Nephron (organoid): ENCODE data around the gene MBNL3.

Experiments used
- H3K27ac Mint-ChIP-seq, 3 experiments: 2 replicates each; pipeline ENCODE4 v1.8.0; 2020; ENCODE audit warnings: mixed read lengths in 3 of 3, mild to moderate bottlenecking in 2 of 3, moderate library complexity in 1 of 3
- H3K27me3 Mint-ChIP-seq: 2 replicates; pipeline ENCODE4 v1.8.0; 2021; ENCODE audit warnings: low read depth, mild to moderate bottlenecking, moderate library complexity, mixed read lengths
- H3K36me3 Mint-ChIP-seq: 2 replicates; pipeline ENCODE4 v1.8.0; 2020; ENCODE audit warnings: low read depth, mixed read lengths
- H3K4me1 Mint-ChIP-seq: 2 replicates; pipeline ENCODE4 v1.8.0; 2020; ENCODE audit warnings: mixed read lengths
- H3K4me3 Mint-ChIP-seq, 3 experiments: 2 replicates each; pipeline ENCODE4 v1.8.0; 2020; ENCODE audit warnings: mild to moderate bottlenecking in 3 of 3, mixed read lengths in 3 of 3, moderate library complexity in 2 of 3
- H3K9me3 Mint-ChIP-seq: 2 replicates; pipeline ENCODE4 v1.8.0; 2020; ENCODE audit warnings: mixed read lengths
- CTCF ChIP-seq, 3 experiments: fragments of 200-600 bp; sonication (generic); IDR thresholded peaks; one replicate each; pipeline ENCODE4 v1.5.0; 2021; ENCODE audit warnings: antibody characterized with exemption in 3 of 3; ENCODE audit not compliant: unreplicated experiment in 3 of 3

MBNL3 gene

DNA sequence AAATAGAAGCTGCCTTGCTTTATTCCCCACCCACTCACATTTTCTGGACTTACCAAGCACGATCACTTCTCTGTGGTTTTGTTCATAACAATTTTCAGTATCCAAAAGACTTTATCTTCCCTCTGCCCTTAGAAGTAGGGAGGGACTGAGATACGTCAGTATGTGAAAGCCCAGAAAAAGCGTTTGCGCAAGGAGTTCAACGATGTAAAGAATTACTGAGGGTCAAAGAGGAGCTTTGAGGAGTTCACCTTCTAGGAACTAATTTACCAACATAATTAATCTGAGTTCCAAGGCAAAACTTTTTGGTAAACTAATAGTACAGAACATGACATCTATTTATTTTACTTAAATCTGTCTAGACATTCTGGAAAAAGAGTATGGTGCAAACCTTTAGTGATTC lies 84.6 kb downstream of the MBNL3 start:
- no peak for TF ChIP-seq CTCF (IDR thresholded peaks at IDR 0.05; ENCODE audit: unreplicated experiment in 3 of 3)
- Mint-ChIP-seq H3K4me1 (peaks cover 31% of the 10 kb centered on the region), H3K27me3 (no peaks in the 10 kb centered on the region), H3K4me3 (no peak overlapping the region), H3K27ac (peak overlapping the region in 1 of 3 experiments; percentile 24), H3K9me3 (no peaks in the 10 kb centered on the region), H3K36me3 (peaks cover 8% of the 10 kb centered on the region)

GRCh38 chrX:132401935-132402334 lies 86.9 kb downstream of the MBNL3 start:
- no peak overlapping the region for H3K27ac Mint-ChIP-seq

DNA sequence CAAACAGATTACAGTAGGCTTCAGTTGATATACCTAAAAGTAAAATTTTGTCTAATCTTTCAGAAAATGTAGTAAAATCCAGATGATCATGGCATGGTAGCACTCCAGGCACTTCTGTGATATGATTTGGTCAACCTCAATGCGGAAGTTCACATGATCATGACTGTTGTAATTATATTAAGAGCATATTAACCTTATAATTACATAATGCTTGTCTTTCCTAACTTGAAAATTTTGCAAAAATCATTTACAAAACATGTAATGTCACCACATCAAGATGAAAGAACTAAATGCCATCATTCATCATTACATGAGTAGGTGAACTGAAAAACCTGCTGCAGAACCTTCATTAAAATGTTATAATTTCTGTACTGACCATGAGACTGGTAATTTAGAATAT lies 88.1 kb downstream of the MBNL3 start:
- no peaks in the 10 kb centered on the region for H3K9me3 Mint-ChIP-seq
- TF ChIP-seq CTCF (IDR thresholded peaks at IDR 0.05; ENCODE audit: unreplicated experiment in 3 of 3), result no peak
- H3K27ac Mint-ChIP-seq, result no peak overlapping the region
- H3K36me3 Mint-ChIP-seq, result peaks cover 4% of the 10 kb centered on the region
- H3K27me3 Mint-ChIP-seq, result no peaks in the 10 kb centered on the region
- H3K4me3 Mint-ChIP-seq, result no peak overlapping the region
- peaks cover 8% of the 10 kb centered on the region for H3K4me1 Mint-ChIP-seq

More at GRCh38 chrX:132401935-132402334, 86.9 kb downstream of the MBNL3 start:
- Mint-ChIP-seq H3K27me3 (no peaks in the 10 kb centered on the region), H3K4me1 (peaks cover 16% of the 10 kb centered on the region), H3K4me3 (no peak overlapping the region), H3K9me3 (no peaks in the 10 kb centered on the region), H3K36me3 (peaks cover 8% of the 10 kb centered on the region)
- no peak for TF ChIP-seq CTCF (IDR thresholded peaks at IDR 0.05; ENCODE audit: unreplicated experiment in 3 of 3)

DNA sequence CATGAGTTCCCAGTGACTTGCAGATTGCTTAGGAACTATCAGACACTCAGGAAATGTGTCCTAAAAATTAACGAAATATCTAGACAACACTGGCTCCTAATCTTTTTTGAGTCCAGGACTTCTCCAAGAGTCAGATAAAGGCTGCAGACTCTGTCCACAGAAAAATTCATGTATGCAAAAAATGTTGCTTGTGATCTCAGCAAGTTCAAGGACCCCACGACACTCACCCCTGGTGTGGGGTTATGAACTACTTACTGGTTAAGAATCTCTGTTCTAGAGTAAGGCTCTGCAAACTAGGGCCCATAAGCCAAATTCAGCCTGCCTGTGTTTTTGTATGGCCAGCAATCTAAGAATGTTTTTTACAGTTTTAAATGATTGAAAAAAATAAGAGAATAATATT lies 93.2 kb downstream of the MBNL3 start:
- no peak for TF ChIP-seq CTCF (IDR thresholded peaks at IDR 0.05; ENCODE audit: unreplicated experiment in 3 of 3)
- no peaks in the 10 kb centered on the region for H3K36me3 Mint-ChIP-seq
- H3K27ac Mint-ChIP-seq, result peak overlapping the region in 1 of 3 experiments; percentile 38
- no peaks in the 10 kb centered on the region for H3K27me3 Mint-ChIP-seq
- H3K4me1 Mint-ChIP-seq, result peaks cover 17% of the 10 kb centered on the region
- H3K4me3 Mint-ChIP-seq, result no peak overlapping the region
- H3K9me3 Mint-ChIP-seq, result no peaks in the 10 kb centered on the region

- Mint-ChIP-seq H3K4me1 (peaks cover 17% of the 10 kb centered on the region), H3K27me3 (no peaks in the 10 kb centered on the region), H3K27ac (peak overlapping the region in 1 of 3 experiments; percentile 25), H3K9me3 (no peaks in the 10 kb centered on the region), H3K36me3 (no peaks in the 10 kb centered on the region), H3K4me3 (no peak overlapping the region)
- no peak for TF ChIP-seq CTCF (IDR thresholded peaks at IDR 0.05; ENCODE audit: unreplicated experiment in 3 of 3)
These were observed 93.8 kb downstream of the MBNL3 start for GRCh38 chrX:132395026-132395425.

- Mint-ChIP-seq H3K27me3 (no peaks in the 10 kb centered on the region), H3K4me3 (no peak overlapping the region), H3K27ac (no peak overlapping the region), H3K9me3 (no peaks in the 10 kb centered on the region), H3K36me3 (no peaks in the 10 kb centered on the region), H3K4me1 (peaks cover 17% of the 10 kb centered on the region)
- no peak for TF ChIP-seq CTCF (IDR thresholded peaks at IDR 0.05; ENCODE audit: unreplicated experiment in 3 of 3)
These were observed 94.2 kb downstream of the MBNL3 start for GRCh38 chrX:132394591-132394990.
